A204.1 (cell line): Measurements from ENCODE around the gene TCFL5.
"Not testable (repeated sequence)": the region's sequence is repeated elsewhere in the genome, so short reads cannot be mapped to it uniquely, and the experiment has no call there.

Experiments
- FAIRE-seq: peaks from 2 replicates; lab custom pipeline; 2012; peaks lifted over from hg19 to GRCh38; lab: Jason Lieb, UNC

Gene TCFL5

GRCh38 chr20:62853304-62853703 is 8.3 kb downstream of the TCFL5 start:
- not testable (repeated sequence) for FAIRE-seq

- FAIRE-seq, result no peak
These were observed 8.8 kb downstream of the TCFL5 start for GRCh38 chr20:62852841-62853240.

GRCh38 chr20:62852196-62852595 is 9.4 kb downstream of the TCFL5 start:
- no peak for FAIRE-seq

GRCh38 chr20:62850333-62850974 is 11.2 kb downstream of the TCFL5 start:
- FAIRE-seq, result no peak

GRCh38 chr20:62849431-62849830 is 12.2 kb downstream of the TCFL5 start:
- FAIRE-seq, result no peak

GRCh38 chr20:62848917-62849316 is 12.7 kb downstream of the TCFL5 start:
- FAIRE-seq, result not testable (repeated sequence)

- FAIRE-seq, result no peak
These were observed 15.3 kb downstream of the TCFL5 start for GRCh38 chr20:62846166-62846890.

- no peak for FAIRE-seq
These were observed 16.0 kb downstream of the TCFL5 start for GRCh38 chr20:62845416-62846160.

GRCh38 chr20:62844182-62844581 is 17.4 kb downstream of the TCFL5 start:
- no peak for FAIRE-seq

- no peak for FAIRE-seq
These were observed 18.0 kb downstream of the TCFL5 start for GRCh38 chr20:62843656-62844055.

GRCh38 chr20:62841705-62842212 is 19.9 kb downstream of the TCFL5 start:
- no peak for FAIRE-seq

GRCh38 chr20:62840244-62841197 is 21.1 kb downstream of the TCFL5 start:
- FAIRE-seq, result no peak

GRCh38 chr20:62839816-62840215 is 21.8 kb downstream of the TCFL5 start:
- FAIRE-seq, result no peak

GRCh38 chr20:62839261-62839660 is 22.4 kb downstream of the TCFL5 start:
- no peak for FAIRE-seq

GRCh38 chr20:62838128-62838891 is 23.3 kb downstream of the TCFL5 start:
- FAIRE-seq, result no peak

GRCh38 chr20:62837790-62838127 is 23.9 kb downstream of the TCFL5 start:
- no peak for FAIRE-seq

GRCh38 chr20:62836967-62837490 is 24.6 kb downstream of the TCFL5 start:
- FAIRE-seq, result no peak

- FAIRE-seq, result no peak
These were observed 25.4 kb downstream of the TCFL5 start for GRCh38 chr20:62835931-62836861.

GRCh38 chr20:62834967-62835730 is 26.5 kb downstream of the TCFL5 start:
- FAIRE-seq, result no peak
